Liver (tissue), 9 donors: ENCODE measurements around the gene GPR26. TPM values are rescaled to one million over a fixed set of nuclear protein-coding genes. Genes with fewer than 3 reads are reported as not detected.

Experiments used
- DNase-seq: peaks from one replicate; pipeline ENCODE4 v3.0.0-alpha.2; 2017; ENCODE audit warnings: low spot score
- H3K27ac ChIP-seq, 2 donors: one replicate each; pipeline ENCODE4 v1.7.0; 2013; ENCODE audit warnings: inconsistent platforms in 2 of 2, low read length in 2 of 2, control low read depth in 1 of 2, low read depth in 1 of 2, mild to moderate bottlenecking in 1 of 2
- H3K27me3 ChIP-seq, 4 donors: one replicate each; pipeline versions ENCODE4 v1.6.1 to v1.7.0; 2013; ENCODE audit warnings: low read length in 3 of 4, inconsistent platforms in 1 of 4, mild to moderate bottlenecking in 1 of 4, moderate library complexity in 1 of 4; ENCODE audit not compliant: control insufficient read depth in 4 of 4, insufficient read depth in 4 of 4
- H3K36me3 ChIP-seq, 4 donors: one replicate each; pipeline versions ENCODE4 v1.6.1 to v1.7.0; 2013; ENCODE audit warnings: low read length in 3 of 4, mild to moderate bottlenecking in 3 of 4, low read depth in 1 of 4, moderate library complexity in 1 of 4; ENCODE audit not compliant: control insufficient read depth in 4 of 4, insufficient read depth in 3 of 4
- H3K4me1 ChIP-seq, 4 donors: one replicate each; pipeline versions ENCODE4 v1.6.1 to v1.7.0; 2013; ENCODE audit warnings: low read length in 3 of 4, mild to moderate bottlenecking in 3 of 4, moderate library complexity in 1 of 4; ENCODE audit not compliant: control insufficient read depth in 4 of 4, insufficient read depth in 4 of 4
- H3K4me3 ChIP-seq, 3 donors: one replicate each; pipeline versions ENCODE4 v1.6.1 to v1.7.0; 2013; ENCODE audit warnings: low read length in 3 of 3, control low read depth in 1 of 3, low read depth in 1 of 3, mild to moderate bottlenecking in 1 of 3
- H3K9ac ChIP-seq, 2 donors: one replicate each; pipeline ENCODE4 v1.7.0; 2013; ENCODE audit warnings: low read length in 2 of 2, mild to moderate bottlenecking in 2 of 2, moderate library complexity in 2 of 2, control low read depth in 1 of 2, low read depth in 1 of 2
- H3K9me3 ChIP-seq, 4 donors: one replicate each; pipeline versions ENCODE4 v1.6.1 to v1.7.0; 2013; ENCODE audit warnings: low read length in 3 of 4; ENCODE audit not compliant: control insufficient read depth in 4 of 4
- EGR1 ChIP-seq, 2 donors: IDR thresholded peaks; 2 replicates each; pipeline ENCODE4 v1.6.1; 2016 to 2018; ENCODE audit warnings: antibody characterized with exemption in 2 of 2, low read depth in 2 of 2
- FOXA1 ChIP-seq: IDR thresholded peaks from 2 replicates; pipeline ENCODE4 v1.6.1; 2016; ENCODE audit warnings: antibody characterized with exemption
- FOXA2 ChIP-seq: IDR thresholded peaks from 2 replicates; pipeline ENCODE4 v1.6.1; 2016; ENCODE audit warnings: antibody characterized with exemption
- GABPA ChIP-seq, 2 donors: IDR thresholded peaks in 1 of 2; conservative IDR thresholded peaks in 1 of 2; 2 replicates each; pipeline ENCODE4 v1.6.1; 2016; ENCODE audit warnings: antibody characterized with exemption in 2 of 2, mild to moderate bottlenecking in 1 of 2, moderate library complexity in 1 of 2
- HNF4A ChIP-seq, 2 donors: conservative IDR thresholded peaks; 2 replicates each; pipeline ENCODE4 v1.6.1; 2016; ENCODE audit warnings: antibody characterized with exemption in 2 of 2, mild to moderate bottlenecking in 2 of 2
- HNF4G ChIP-seq: IDR thresholded peaks from 2 replicates; pipeline ENCODE4 v1.6.1; 2016; ENCODE audit warnings: antibody characterized with exemption
- JUND ChIP-seq, 2 donors: IDR thresholded peaks; 2 replicates each; pipeline ENCODE4 v1.6.1; 2016; ENCODE audit warnings: antibody characterized with exemption in 2 of 2
- NR2F2 ChIP-seq: IDR thresholded peaks from 2 replicates; pipeline ENCODE4 v1.6.1; 2016; ENCODE audit warnings: antibody characterized with exemption
- RAD21 ChIP-seq, 2 donors: IDR thresholded peaks; 2 replicates each; pipeline ENCODE4 v1.6.1; 2016; ENCODE audit warnings: antibody characterized with exemption in 2 of 2, mild to moderate bottlenecking in 2 of 2
- RXRA ChIP-seq, 2 donors: IDR thresholded peaks; 2 replicates each; pipeline ENCODE4 v1.6.1; 2017 to 2018; ENCODE audit warnings: antibody characterized with exemption in 2 of 2, mild to moderate bottlenecking in 1 of 2
- SP1 ChIP-seq: IDR thresholded peaks from 2 replicates; pipeline ENCODE4 v1.6.1; 2018; ENCODE audit warnings: antibody characterized with exemption, mild to moderate bottlenecking
- TAF1 ChIP-seq: conservative IDR thresholded peaks from 2 replicates; pipeline ENCODE4 v1.6.1; 2016; ENCODE audit warnings: antibody characterized with exemption, mild to moderate bottlenecking
- YY1 ChIP-seq: IDR thresholded peaks from 2 replicates; pipeline ENCODE4 v1.6.1; 2016; ENCODE audit warnings: antibody characterized with exemption, mild to moderate bottlenecking
- WGBS: extraction: QIAGEN DNeasy Blood & Tissue Kit; methylation state at CpG from one replicate; pipeline ENCODE4 v1.1.7; 2013; 5-methylcytosine and 5-hydroxymethylcytosine counted together
- polyA plus RNA-seq, 2 donors: library from polyadenylated mRNA; stranded (reverse) in 1 of 2; unstranded in 1 of 2; fragments of 200-250 nt in 1 of 2; fragments of >200 nt in 1 of 2; fragmentation: Nextera tagmentation in 1 of 2; extraction: Ambion mirVana in 1 of 2; gene quantifications; one replicate each; pipeline versions ENCODE4 v1.2.1 to v1.2.3, GENCODE V29; 2013 to 2015
- total RNA-seq, 2 donors: library from RNA; depleted of rRNA; stranded (reverse); fragments of >200 nt; gene quantifications; one replicate each; pipeline ENCODE4 v1.2.3, GENCODE V29; 2014
- TF ChIP-seq, protein P1 (sequence below): IDR thresholded peaks from 2 replicates; pipeline ENCODE4 v1.6.1; 2016; ENCODE audit warnings: antibody characterized with exemption
- TF ChIP-seq, protein P2 (sequence below): IDR thresholded peaks from 2 replicates; pipeline ENCODE4 v1.6.1; 2016; ENCODE audit warnings: antibody characterized with exemption
- TF ChIP-seq, protein P3 (sequence below): fragments of 150-350 bp; IDR thresholded peaks from 2 replicates; pipeline ENCODE4 v1.5.1; 2017; ENCODE audit warnings: improper control_type of control experiment, low read depth, low read length; ENCODE audit not compliant: missing input control
- TF ChIP-seq, protein P4 (sequence below): IDR thresholded peaks from 2 replicates; pipeline ENCODE4 v1.6.1; 2016; ENCODE audit warnings: antibody characterized with exemption
- TF ChIP-seq, protein P5 (sequence below): IDR thresholded peaks from 2 replicates; pipeline ENCODE4 v1.6.1; 2016; ENCODE audit warnings: antibody characterized with exemption, mild to moderate bottlenecking
- donor health status: healthy.
- donor health status: healthy.
- donor health status: healthy.
- donor health status: healthy.
- donor health status: healthy.

GPR26 gene
- total and polyA plus RNA-seq, 4 donors = not detected

DNA sequence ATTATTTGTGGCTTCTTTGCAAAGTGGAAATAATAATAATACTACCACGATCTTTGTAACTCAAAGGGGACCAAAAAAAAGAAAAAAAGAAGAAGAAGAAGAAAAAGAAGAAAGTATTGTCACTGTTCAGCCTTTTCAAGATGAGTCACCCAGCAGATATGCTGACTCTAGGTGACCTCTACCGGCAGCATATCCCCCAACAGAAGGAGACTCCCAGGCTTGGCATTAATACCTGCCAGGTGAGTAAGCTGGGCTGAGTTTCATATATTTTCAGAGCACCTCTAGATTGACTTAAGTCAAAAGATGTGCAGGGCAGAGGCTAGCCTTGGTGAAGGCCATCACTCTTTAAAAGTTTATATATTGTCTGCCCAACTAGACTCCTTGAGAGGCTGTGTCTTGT is 30.4 kb upstream of the GPR26 start (continued):
- no peak for TF ChIP-seq HNF4G

DNA sequence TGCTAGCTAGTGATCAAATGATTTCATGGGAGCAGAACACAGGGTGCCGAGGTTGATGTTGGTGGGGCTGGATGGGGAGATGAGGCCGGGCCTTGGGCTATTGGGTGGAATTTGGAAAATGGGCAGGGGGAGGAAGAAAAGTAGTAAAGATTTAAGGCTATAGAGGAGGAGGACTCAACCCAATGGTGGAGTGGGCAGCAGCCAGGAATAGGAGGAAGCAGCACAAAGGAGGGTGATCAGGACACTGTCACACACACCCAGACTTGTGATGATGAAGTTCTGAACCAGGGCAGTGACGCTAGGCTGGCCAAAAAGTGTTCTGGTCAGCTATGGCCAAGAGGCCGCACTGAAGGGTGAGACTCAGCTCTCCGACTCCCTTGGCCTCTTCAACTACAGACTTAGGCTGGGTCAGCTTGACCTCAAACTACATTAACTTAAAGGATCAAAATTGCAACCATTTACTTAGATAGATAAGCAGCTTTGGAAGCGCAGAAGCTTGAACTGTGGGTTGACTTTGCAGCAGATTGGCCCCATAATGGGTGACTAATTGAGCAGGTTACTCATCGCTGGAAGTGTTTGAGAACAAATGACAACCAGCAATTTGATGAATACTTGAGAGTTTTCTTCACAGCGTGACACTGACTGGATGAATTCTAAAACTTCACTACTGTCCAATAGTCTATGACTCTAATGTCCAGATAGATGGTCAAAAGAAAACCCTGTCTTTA is 29.4 kb upstream of the GPR26 start:
- peaks cover 0 to 4% (median 0%) of the 10 kb centered on the region in 4 donors for H3K27me3 ChIP-seq
- H3K4me3 ChIP-seq = no peak overlapping the region
- DNase-seq = no peak
- no peak overlapping the region for H3K9ac ChIP-seq
- H3K36me3 ChIP-seq = no peaks in the 10 kb centered on the region
- H3K27ac ChIP-seq = no peak overlapping the region
- no peak for TF ChIP-seq TAF1
- no peak for TF ChIP-seq GABPA (IDR thresholded peaks at IDR 0.05 in 1 of 2, conservative IDR thresholded peaks at IDR 0.05 in 1 of 2)
- TF ChIP-seq HNF4G = no peak
- TF ChIP-seq YY1 = no peak
- TF ChIP-seq EGR1 (IDR thresholded peaks at IDR 0.05; ENCODE audit: low read depth in 2 of 2) = no peak
- TF ChIP-seq FOXA2 = no peak
- no peak for TF ChIP-seq SP1
- no peak for TF ChIP-seq HNF4A (conservative IDR thresholded peaks at IDR 0.05)
- TF ChIP-seq FOXA1 = no peak
- TF ChIP-seq, protein P1, sequence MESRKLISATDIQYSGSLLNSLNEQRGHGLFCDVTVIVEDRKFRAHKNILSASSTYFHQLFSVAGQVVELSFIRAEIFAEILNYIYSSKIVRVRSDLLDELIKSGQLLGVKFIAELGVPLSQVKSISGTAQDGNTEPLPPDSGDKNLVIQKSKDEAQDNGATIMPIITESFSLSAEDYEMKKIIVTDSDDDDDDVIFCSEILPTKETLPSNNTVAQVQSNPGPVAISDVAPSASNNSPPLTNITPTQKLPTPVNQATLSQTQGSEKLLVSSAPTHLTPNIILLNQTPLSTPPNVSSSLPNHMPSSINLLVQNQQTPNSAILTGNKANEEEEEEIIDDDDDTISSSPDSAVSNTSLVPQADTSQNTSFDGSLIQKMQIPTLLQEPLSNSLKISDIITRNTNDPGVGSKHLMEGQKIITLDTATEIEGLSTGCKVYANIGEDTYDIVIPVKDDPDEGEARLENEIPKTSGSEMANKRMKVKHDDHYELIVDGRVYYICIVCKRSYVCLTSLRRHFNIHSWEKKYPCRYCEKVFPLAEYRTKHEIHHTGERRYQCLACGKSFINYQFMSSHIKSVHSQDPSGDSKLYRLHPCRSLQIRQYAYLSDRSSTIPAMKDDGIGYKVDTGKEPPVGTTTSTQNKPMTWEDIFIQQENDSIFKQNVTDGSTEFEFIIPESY = no peak
- no peak for TF ChIP-seq RAD21 (IDR thresholded peaks at IDR 0.05)
- TF ChIP-seq, protein P2, sequence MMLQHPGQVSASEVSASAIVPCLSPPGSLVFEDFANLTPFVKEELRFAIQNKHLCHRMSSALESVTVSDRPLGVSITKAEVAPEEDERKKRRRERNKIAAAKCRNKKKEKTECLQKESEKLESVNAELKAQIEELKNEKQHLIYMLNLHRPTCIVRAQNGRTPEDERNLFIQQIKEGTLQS = no peak
- TF ChIP-seq, protein P3, sequence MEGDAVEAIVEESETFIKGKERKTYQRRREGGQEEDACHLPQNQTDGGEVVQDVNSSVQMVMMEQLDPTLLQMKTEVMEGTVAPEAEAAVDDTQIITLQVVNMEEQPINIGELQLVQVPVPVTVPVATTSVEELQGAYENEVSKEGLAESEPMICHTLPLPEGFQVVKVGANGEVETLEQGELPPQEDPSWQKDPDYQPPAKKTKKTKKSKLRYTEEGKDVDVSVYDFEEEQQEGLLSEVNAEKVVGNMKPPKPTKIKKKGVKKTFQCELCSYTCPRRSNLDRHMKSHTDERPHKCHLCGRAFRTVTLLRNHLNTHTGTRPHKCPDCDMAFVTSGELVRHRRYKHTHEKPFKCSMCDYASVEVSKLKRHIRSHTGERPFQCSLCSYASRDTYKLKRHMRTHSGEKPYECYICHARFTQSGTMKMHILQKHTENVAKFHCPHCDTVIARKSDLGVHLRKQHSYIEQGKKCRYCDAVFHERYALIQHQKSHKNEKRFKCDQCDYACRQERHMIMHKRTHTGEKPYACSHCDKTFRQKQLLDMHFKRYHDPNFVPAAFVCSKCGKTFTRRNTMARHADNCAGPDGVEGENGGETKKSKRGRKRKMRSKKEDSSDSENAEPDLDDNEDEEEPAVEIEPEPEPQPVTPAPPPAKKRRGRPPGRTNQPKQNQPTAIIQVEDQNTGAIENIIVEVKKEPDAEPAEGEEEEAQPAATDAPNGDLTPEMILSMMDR = no peak
- no peak for TF ChIP-seq JUND (IDR thresholded peaks at IDR 0.05)
- TF ChIP-seq RXRA (IDR thresholded peaks at IDR 0.05) = no peak
- TF ChIP-seq, protein P4, sequence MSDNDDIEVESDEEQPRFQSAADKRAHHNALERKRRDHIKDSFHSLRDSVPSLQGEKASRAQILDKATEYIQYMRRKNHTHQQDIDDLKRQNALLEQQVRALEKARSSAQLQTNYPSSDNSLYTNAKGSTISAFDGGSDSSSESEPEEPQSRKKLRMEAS = no peak
- no peak for TF ChIP-seq NR2F2
- TF ChIP-seq, protein P5, sequence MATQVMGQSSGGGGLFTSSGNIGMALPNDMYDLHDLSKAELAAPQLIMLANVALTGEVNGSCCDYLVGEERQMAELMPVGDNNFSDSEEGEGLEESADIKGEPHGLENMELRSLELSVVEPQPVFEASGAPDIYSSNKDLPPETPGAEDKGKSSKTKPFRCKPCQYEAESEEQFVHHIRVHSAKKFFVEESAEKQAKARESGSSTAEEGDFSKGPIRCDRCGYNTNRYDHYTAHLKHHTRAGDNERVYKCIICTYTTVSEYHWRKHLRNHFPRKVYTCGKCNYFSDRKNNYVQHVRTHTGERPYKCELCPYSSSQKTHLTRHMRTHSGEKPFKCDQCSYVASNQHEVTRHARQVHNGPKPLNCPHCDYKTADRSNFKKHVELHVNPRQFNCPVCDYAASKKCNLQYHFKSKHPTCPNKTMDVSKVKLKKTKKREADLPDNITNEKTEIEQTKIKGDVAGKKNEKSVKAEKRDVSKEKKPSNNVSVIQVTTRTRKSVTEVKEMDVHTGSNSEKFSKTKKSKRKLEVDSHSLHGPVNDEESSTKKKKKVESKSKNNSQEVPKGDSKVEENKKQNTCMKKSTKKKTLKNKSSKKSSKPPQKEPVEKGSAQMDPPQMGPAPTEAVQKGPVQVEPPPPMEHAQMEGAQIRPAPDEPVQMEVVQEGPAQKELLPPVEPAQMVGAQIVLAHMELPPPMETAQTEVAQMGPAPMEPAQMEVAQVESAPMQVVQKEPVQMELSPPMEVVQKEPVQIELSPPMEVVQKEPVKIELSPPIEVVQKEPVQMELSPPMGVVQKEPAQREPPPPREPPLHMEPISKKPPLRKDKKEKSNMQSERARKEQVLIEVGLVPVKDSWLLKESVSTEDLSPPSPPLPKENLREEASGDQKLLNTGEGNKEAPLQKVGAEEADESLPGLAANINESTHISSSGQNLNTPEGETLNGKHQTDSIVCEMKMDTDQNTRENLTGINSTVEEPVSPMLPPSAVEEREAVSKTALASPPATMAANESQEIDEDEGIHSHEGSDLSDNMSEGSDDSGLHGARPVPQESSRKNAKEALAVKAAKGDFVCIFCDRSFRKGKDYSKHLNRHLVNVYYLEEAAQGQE = no peak
- no peaks in the 10 kb centered on the region for H3K4me1 ChIP-seq
- WGBS = 71% methylated on average over 8 of the region's 8 CpGs
- H3K9me3 ChIP-seq = no peaks in the 10 kb centered on the region
